Trophoblast cell (in vitro differentiated cells and primary cell): ENCODE data around the gene SEMA3F.
A peak's percentile ranks its signal among the peaks of the same experiment; 100 is the strongest.

ENCODE experiments used
- DNase-seq, 2 donors: peaks; one replicate each; pipeline ENCODE4 v3.0.0-alpha.2; 2016
- H2AFZ ChIP-seq: 2 replicates; pipeline ENCODE4 v1.6.1; 2013; ENCODE audit warnings: low read length, moderate library complexity, mild to moderate bottlenecking; ENCODE audit not compliant: insufficient read depth, poor library complexity
- H2AK5ac ChIP-seq: 2 replicates; pipeline ENCODE4 v1.6.1; 2013; ENCODE audit warnings: mild to moderate bottlenecking, low read length
- H2BK120ac ChIP-seq: 2 replicates; pipeline ENCODE4 v1.6.1; 2013; ENCODE audit warnings: low read length, mild to moderate bottlenecking, moderate library complexity; ENCODE audit not compliant: insufficient read depth, poor library complexity
- H2BK12ac ChIP-seq: 2 replicates; pipeline ENCODE4 v1.6.1; 2013; ENCODE audit warnings: mild to moderate bottlenecking, low read length, moderate library complexity
- H2BK5ac ChIP-seq: 2 replicates; pipeline ENCODE4 v1.6.1; 2013; ENCODE audit warnings: low read length, low read depth, moderate library complexity, mild to moderate bottlenecking; ENCODE audit not compliant: poor library complexity
- H3K14ac ChIP-seq: 2 replicates; pipeline ENCODE4 v1.6.1; 2013; ENCODE audit warnings: mild to moderate bottlenecking, low read length
- H3K18ac ChIP-seq: 2 replicates; pipeline ENCODE4 v1.6.1; 2013; ENCODE audit warnings: mild to moderate bottlenecking, low read length
- H3K23ac ChIP-seq: 2 replicates; pipeline ENCODE4 v1.6.1; 2013; ENCODE audit warnings: low read length
- H3K27ac ChIP-seq: 2 replicates; pipeline ENCODE4 v1.5.1; 2013; ENCODE audit warnings: low read depth, mild to moderate bottlenecking, inconsistent platforms, low read length, moderate library complexity
- H3K27me3 ChIP-seq: 2 replicates; pipeline ENCODE4 v1.6.1; 2013; ENCODE audit warnings: inconsistent platforms, mild to moderate bottlenecking, low read length, moderate library complexity; ENCODE audit not compliant: insufficient read depth
- H3K36me3 ChIP-seq, 2 experiments: 1 replicate in 1 of 2; 2 replicates in 1 of 2; pipeline ENCODE4 v1.6.1; 2013; ENCODE audit warnings: low read length in 2 of 2, mild to moderate bottlenecking in 2 of 2, moderate library complexity in 1 of 2; ENCODE audit not compliant: insufficient read depth in 2 of 2, control insufficient read depth in 1 of 2
- H3K4ac ChIP-seq: 2 replicates; pipeline ENCODE4 v1.6.1; 2013; ENCODE audit warnings: low read depth, mild to moderate bottlenecking, low read length, moderate library complexity
- H3K4me1 ChIP-seq, 2 experiments: 1 replicate in 1 of 2; 2 replicates in 1 of 2; pipeline ENCODE4 v1.6.1; 2013; ENCODE audit warnings: low read length in 2 of 2, mild to moderate bottlenecking in 2 of 2, moderate library complexity in 1 of 2; ENCODE audit not compliant: insufficient read depth in 2 of 2, control insufficient read depth in 1 of 2
- H3K4me2 ChIP-seq: 2 replicates; pipeline ENCODE4 v1.6.1; 2013; ENCODE audit warnings: inconsistent platforms, mild to moderate bottlenecking, low read length, moderate library complexity
- H3K4me3 ChIP-seq: 2 replicates; pipeline ENCODE4 v1.5.1; 2013; ENCODE audit warnings: mild to moderate bottlenecking, low read depth, low read length, inconsistent platforms
- H3K79me1 ChIP-seq: one replicate; pipeline ENCODE4 v1.6.1; 2013; ENCODE audit warnings: low read length
- H3K79me2 ChIP-seq: 2 replicates; pipeline ENCODE4 v1.6.1; 2013; ENCODE audit warnings: low read length, mild to moderate bottlenecking; ENCODE audit not compliant: control insufficient read depth, insufficient read depth, poor library complexity
- H3K9ac ChIP-seq: 2 replicates; pipeline ENCODE4 v1.6.1; 2013; ENCODE audit warnings: mild to moderate bottlenecking, low read length
- H3K9me3 ChIP-seq: 2 replicates; pipeline ENCODE4 v1.6.1; 2013; ENCODE audit warnings: low read depth, mild to moderate bottlenecking, control low read depth, inconsistent platforms, low read length; ENCODE audit not compliant: insufficient read depth
- H4K12ac ChIP-seq: 2 replicates; pipeline ENCODE4 v1.6.1; 2013; ENCODE audit warnings: low read depth, mild to moderate bottlenecking, low read length, moderate library complexity
- H4K8ac ChIP-seq: 2 replicates; pipeline ENCODE4 v1.6.1; 2013; ENCODE audit warnings: low read depth, mild to moderate bottlenecking, low read length, moderate library complexity
- H4K91ac ChIP-seq: one replicate; pipeline ENCODE4 v1.6.1; 2013; ENCODE audit warnings: low read depth, mild to moderate bottlenecking, low read length, moderate library complexity
- WGBS: extraction: QIAGEN DNeasy Blood & Tissue Kit; methylation state at CpG from one replicate; pipeline ENCODE4 v1.1.7; 2013; ENCODE audit warnings: missing lambda C conversion rate; ENCODE audit not compliant: insufficient read length, insufficient coverage; ENCODE audit errors: extremely low coverage; 5-methylcytosine and 5-hydroxymethylcytosine counted together

The SEMA3F gene

GRCh38 chr3:50162034-50162883 lies 7.1 kb downstream of the SEMA3F start:
- H3K4me1 ChIP-seq, result peaks cover 16 to 24% of the 10 kb centered on the region in 2 experiments
- H3K23ac ChIP-seq, result no peak overlapping the region
- H2BK5ac ChIP-seq, result no peak overlapping the region
- H3K79me2 ChIP-seq, result no peaks in the 10 kb centered on the region
- H3K36me3 ChIP-seq, result peaks cover 21 to 27% of the 10 kb centered on the region in 2 experiments
- no peaks in the 10 kb centered on the region for H3K27me3 ChIP-seq
- H3K14ac ChIP-seq, result no peak overlapping the region
- H2AK5ac ChIP-seq, result no peak overlapping the region
- no peak overlapping the region for H2BK120ac ChIP-seq
- no peak overlapping the region for H4K91ac ChIP-seq
- H3K9ac ChIP-seq, result no peak overlapping the region
- H3K9me3 ChIP-seq, result peaks cover 4% of the 10 kb centered on the region
- WGBS, result no CpG with 5 or more reads among the region's 5 CpGs
- no peak overlapping the region for H4K8ac ChIP-seq
- no peak overlapping the region for H3K27ac ChIP-seq
- no peak for DNase-seq
- H2BK12ac ChIP-seq, result no peak overlapping the region
- no peak overlapping the region for H2AFZ ChIP-seq
- H3K4me2 ChIP-seq, result no peak overlapping the region
- H3K79me1 ChIP-seq, result peaks cover 2% of the 10 kb centered on the region
- no peak overlapping the region for H3K4me3 ChIP-seq
- H3K4ac ChIP-seq, result no peak overlapping the region
- H3K18ac ChIP-seq, result no peak overlapping the region
- H4K12ac ChIP-seq, result no peak overlapping the region

- Histone ChIP-seq H3K23ac (no peak overlapping the region), H3K9me3 (peaks cover 4% of the 10 kb centered on the region), H4K12ac (no peak overlapping the region), H3K27me3 (no peaks in the 10 kb centered on the region), H3K14ac (no peak overlapping the region), H4K91ac (no peak overlapping the region), H3K4me1 (peaks cover 13 to 16% of the 10 kb centered on the region in 2 experiments), H3K9ac (no peak overlapping the region), H3K27ac (no peak overlapping the region), H3K36me3 (peaks cover 21 to 27% of the 10 kb centered on the region in 2 experiments), H2AK5ac (no peak overlapping the region), H3K18ac (no peak overlapping the region), H4K8ac (no peak overlapping the region), H2AFZ (no peak overlapping the region), H3K79me1 (peaks cover 2% of the 10 kb centered on the region), H3K79me2 (no peaks in the 10 kb centered on the region), H2BK5ac (no peak overlapping the region), H3K4ac (no peak overlapping the region), H3K4me2 (no peak overlapping the region), H2BK12ac (no peak overlapping the region), H3K4me3 (no peak overlapping the region), H2BK120ac (no peak overlapping the region)
- no CpG with 5 or more reads among the region's 8 CpGs for WGBS
- DNase-seq, result no peak
Observed at GRCh38 chr3:50163572-50164455, 8.7 kb downstream of the SEMA3F start.

GRCh38 chr3:50164481-50164880 lies 9.4 kb downstream of the SEMA3F start:
- no peak overlapping the region for H3K14ac ChIP-seq
- peaks cover 4% of the 10 kb centered on the region for H3K9me3 ChIP-seq
- no peak overlapping the region for H3K4me2 ChIP-seq
- WGBS, result no CpG with 5 or more reads among the region's 1 CpG
- H3K27me3 ChIP-seq, result no peaks in the 10 kb centered on the region
- peaks cover 21 to 25% of the 10 kb centered on the region in 2 experiments for H3K36me3 ChIP-seq
- no peak overlapping the region for H2BK12ac ChIP-seq
- no peak overlapping the region for H4K12ac ChIP-seq
- H3K23ac ChIP-seq, result peak overlapping the region; percentile 44
- H2BK5ac ChIP-seq, result no peak overlapping the region
- H3K4ac ChIP-seq, result no peak overlapping the region
- no peak overlapping the region for H3K9ac ChIP-seq
- no peak overlapping the region for H3K18ac ChIP-seq
- H4K8ac ChIP-seq, result no peak overlapping the region
- H3K4me3 ChIP-seq, result no peak overlapping the region
- no peak overlapping the region for H3K27ac ChIP-seq
- H3K79me2 ChIP-seq, result no peaks in the 10 kb centered on the region
- H2AK5ac ChIP-seq, result no peak overlapping the region
- H2AFZ ChIP-seq, result no peak overlapping the region
- H3K79me1 ChIP-seq, result peaks cover 2% of the 10 kb centered on the region
- H4K91ac ChIP-seq, result no peak overlapping the region
- H3K4me1 ChIP-seq, result peaks cover 13 to 16% of the 10 kb centered on the region in 2 experiments
- no peak for DNase-seq
- no peak overlapping the region for H2BK120ac ChIP-seq

GRCh38 chr3:50164984-50165909 lies 10.1 kb downstream of the SEMA3F start:
- no peak overlapping the region for H2BK120ac ChIP-seq
- peak overlapping the region; percentile 42 for H3K27ac ChIP-seq
- H3K4me3 ChIP-seq, result no peak overlapping the region
- peaks cover 17 to 19% of the 10 kb centered on the region in 2 experiments for H3K36me3 ChIP-seq
- DNase-seq, result peak; percentile 78 to 80
- no peak overlapping the region for H4K12ac ChIP-seq
- WGBS, result no CpG with 5 or more reads among the region's 7 CpGs
- no peak overlapping the region for H2AK5ac ChIP-seq
- H3K4me1 ChIP-seq, result peaks cover 13 to 16% of the 10 kb centered on the region in 2 experiments
- no peak overlapping the region for H4K8ac ChIP-seq
- no peak overlapping the region for H3K23ac ChIP-seq
- H3K9ac ChIP-seq, result no peak overlapping the region
- H3K4me2 ChIP-seq, result no peak overlapping the region
- no peak overlapping the region for H4K91ac ChIP-seq
- no peak overlapping the region for H3K14ac ChIP-seq
- H3K4ac ChIP-seq, result no peak overlapping the region
- no peak overlapping the region for H2AFZ ChIP-seq
- no peak overlapping the region for H2BK5ac ChIP-seq
- H3K9me3 ChIP-seq, result peaks cover 4% of the 10 kb centered on the region
- no peak overlapping the region for H2BK12ac ChIP-seq
- H3K18ac ChIP-seq, result peak overlapping the region; percentile 50
- no peaks in the 10 kb centered on the region for H3K27me3 ChIP-seq
- H3K79me2 ChIP-seq, result no peaks in the 10 kb centered on the region
- peaks cover 2% of the 10 kb centered on the region for H3K79me1 ChIP-seq
